CD4-positive, alpha-beta T cell treated with Interleukin-17A for 4 hours (primary cell): ENCODE measurements around the gene NLRC3.

Source experiments
- DNase-seq: peaks from one replicate; pipeline ENCODE4 v3.0.0-alpha.2; 2020; ENCODE audit warnings: mixed read lengths

The NLRC3 gene

GRCh38 chr16:3578121-3578520, 918 bp upstream of the NLRC3 start:
- DNase-seq, result peak; percentile 72

- peak; percentile 56 for DNase-seq
Measured at GRCh38 chr16:3576211-3576610, 992 bp downstream of the NLRC3 start.

GRCh38 chr16:3575491-3575890, 1.7 kb downstream of the NLRC3 start:
- DNase-seq, result no peak

GRCh38 chr16:3574195-3574594, 3.0 kb downstream of the NLRC3 start:
- DNase-seq, result no peak

GRCh38 chr16:3573146-3573815, 3.9 kb downstream of the NLRC3 start:
- DNase-seq, result no peak

- no peak for DNase-seq
Measured at GRCh38 chr16:3570420-3571062, 6.7 kb downstream of the NLRC3 start.

- no peak for DNase-seq
Measured at GRCh38 chr16:3569851-3570250, 7.4 kb downstream of the NLRC3 start.

GRCh38 chr16:3566990-3567389, 10.2 kb downstream of the NLRC3 start:
- no peak for DNase-seq

- no peak for DNase-seq
Measured at GRCh38 chr16:3564889-3565141, 12.4 kb downstream of the NLRC3 start.

- no peak for DNase-seq
Measured at GRCh38 chr16:3564130-3564888, 12.9 kb downstream of the NLRC3 start.

GRCh38 chr16:3562914-3563480, 14.2 kb downstream of the NLRC3 start:
- DNase-seq, result no peak

- no peak for DNase-seq
Measured at GRCh38 chr16:3561626-3562025, 15.6 kb downstream of the NLRC3 start.

GRCh38 chr16:3554351-3554928, 22.8 kb downstream of the NLRC3 start:
- DNase-seq, result no peak

GRCh38 chr16:3553138-3553923, 23.9 kb downstream of the NLRC3 start:
- DNase-seq, result no peak

GRCh38 chr16:3550851-3551847, 26.1 kb downstream of the NLRC3 start:
- no peak for DNase-seq

- no peak for DNase-seq
Measured at GRCh38 chr16:3549906-3550305, 27.3 kb downstream of the NLRC3 start.

GRCh38 chr16:3548859-3549258, 28.3 kb downstream of the NLRC3 start:
- no peak for DNase-seq

- DNase-seq, result no peak
Measured at GRCh38 chr16:3548445-3548844, 28.8 kb downstream of the NLRC3 start.

GRCh38 chr16:3546986-3547682, 30.1 kb downstream of the NLRC3 start:
- no peak for DNase-seq

- DNase-seq, result no peak
Measured at GRCh38 chr16:3542601-3543373, 34.4 kb downstream of the NLRC3 start.
